Gastroesophageal sphincter (tissue), 4 donors: ENCODE measurements around the gene NGRN. TPM values are rescaled to one million over a fixed set of nuclear protein-coding genes. Genes with fewer than 3 reads are reported as not detected.

Experiments used
- ATAC-seq: fragments of 150-250 bp; one replicate; pipeline ENCODE4 v1.9.1; 2016; ENCODE audit warnings: mild to moderate bottlenecking, moderate library complexity
- H3K27ac ChIP-seq, 4 donors: fragments of 200-600 bp; sonication (generic) in 3 of 4; 1 replicate in 3 of 4; 2 replicates in 1 of 4; pipeline ENCODE4 v1.5.1; 2016 to 2019
- H3K27me3 ChIP-seq: fragments of 200-600 bp; sonication (generic); one replicate; pipeline ENCODE4 v1.5.1; 2019
- H3K36me3 ChIP-seq, 2 donors: fragments of 200-600 bp; sonication (generic); one replicate each; pipeline ENCODE4 v1.5.1; 2019; ENCODE audit warnings: control low read depth in 1 of 2
- H3K4me1 ChIP-seq, 3 donors: fragments of 200-600 bp; sonication (generic); 1 replicate in 2 of 3; 2 replicates in 1 of 3; pipeline ENCODE4 v1.5.1; 2016 to 2019; ENCODE audit warnings: control low read depth in 2 of 3
- H3K4me3 ChIP-seq, 2 donors: fragments of 200-600 bp; sonication (generic); one replicate each; pipeline ENCODE4 v1.5.1; 2019; ENCODE audit warnings: mild to moderate bottlenecking in 1 of 2, moderate library complexity in 1 of 2
- H3K9me3 ChIP-seq, 3 donors: fragments of 200-600 bp; sonication (generic); one replicate each; pipeline ENCODE4 v1.5.1; 2017 to 2019; ENCODE audit warnings: control low read depth in 2 of 3
- CTCF ChIP-seq, 4 experiments: fragments of 200-600 bp in 2 of 4; fragments of 450-650 bp in 2 of 4; sonication (generic) in 1 of 4; IDR thresholded peaks; one replicate each; pipeline ENCODE4 v1.5.1; 2017 to 2019; ENCODE audit warnings: antibody characterized with exemption in 4 of 4, mild to moderate bottlenecking in 2 of 4, moderate library complexity in 2 of 4
- EP300 ChIP-seq: sonication (generic); formaldehyde crosslinking; IDR thresholded peaks from one replicate; pipeline ENCODE4 v1.6.1; 2017; ENCODE audit warnings: antibody characterized with exemption, mild to moderate bottlenecking
- POLR2A ChIP-seq, 2 donors: fragments of 450-650 bp; IDR thresholded peaks; one replicate each; pipeline ENCODE4 v1.6.1; 2017; ENCODE audit warnings: antibody characterized with exemption in 2 of 2, mild to moderate bottlenecking in 2 of 2, moderate library complexity in 1 of 2
- POLR2AphosphoS5 ChIP-seq: sonication (generic); formaldehyde crosslinking; IDR thresholded peaks from one replicate; pipeline ENCODE4 v1.6.1; 2017; ENCODE audit warnings: antibody characterized with exemption
- WGBS, 2 donors: methylation state at CpG; one replicate each; pipeline ENCODE4 v1.1.5; 2018; ENCODE audit warnings: low coverage in 1 of 2; 5-methylcytosine and 5-hydroxymethylcytosine counted together
- total RNA-seq, 4 donors: library from RNA; depleted of rRNA; stranded (reverse); fragments of >200 nt; gene quantifications; one replicate each; pipeline ENCODE4 v1.1.0, GENCODE V29; 2016

NGRN gene
- total RNA-seq, 4 donors from 2014 or later, result 127 to 182 (median 151) TPM

GRCh38 chr15:90309020-90309419 lies 43.5 kb downstream of the NGRN start:
- Histone ChIP-seq H3K9me3 (no peaks in the 10 kb centered on the region), H3K27me3 (no peaks in the 10 kb centered on the region), H3K36me3 (no peaks in the 10 kb centered on the region), H3K27ac (no peak overlapping the region), H3K4me3 (no peak overlapping the region), H3K4me1 (no peaks in the 10 kb centered on the region)
- TF ChIP-seq POLR2A (IDR thresholded peaks at IDR 0.05) (no peak), CTCF (IDR thresholded peaks at IDR 0.05) (no peak)
- ATAC-seq, result no peak
- 90 to 94% methylated on average over 4 of the region's 4 CpGs for WGBS, 2 donors

GRCh38 chr15:90315278-90315982 lies 50.0 kb downstream of the NGRN start:
- Histone ChIP-seq H3K4me3 (no peak overlapping the region), H3K27ac (peak overlapping the region; percentile 52 to 82 (median 72)), H3K36me3 (no peaks in the 10 kb centered on the region), H3K9me3 (no peaks in the 10 kb centered on the region), H3K27me3 (no peaks in the 10 kb centered on the region), H3K4me1 (peaks cover 5 to 28% (median 9%) of the 10 kb centered on the region in 3 donors)
- peak; percentile 34 for TF ChIP-seq POLR2AphosphoS5
- no peak for TF ChIP-seq CTCF (IDR thresholded peaks at IDR 0.05)
- 18 to 26% methylated on average over 4 to 5 of the region's 5 CpGs for WGBS, 2 donors
- peak; percentile 86 for ATAC-seq

- peaks cover 5 to 31% (median 9%) of the 10 kb centered on the region in 3 donors for H3K4me1 ChIP-seq
- H3K9me3 ChIP-seq, result no peaks in the 10 kb centered on the region
- no peaks in the 10 kb centered on the region for H3K27me3 ChIP-seq
- H3K27ac ChIP-seq, result peak overlapping the region; percentile 52 to 82 (median 72)
- no peak for ATAC-seq
- WGBS, 2 donors, result 17 to 20% methylated on average over 4 of the region's 4 CpGs
- TF ChIP-seq POLR2A (IDR thresholded peaks at IDR 0.05) (no peak), POLR2AphosphoS5 (no peak)
- no peak overlapping the region for H3K4me3 ChIP-seq
- no peaks in the 10 kb centered on the region for H3K36me3 ChIP-seq
Measured at GRCh38 chr15:90316139-90316538, 50.7 kb downstream of the NGRN start.

- TF ChIP-seq CTCF (IDR thresholded peaks at IDR 0.05) (no peak), POLR2AphosphoS5 (no peak), EP300 (no peak), POLR2A (IDR thresholded peaks at IDR 0.05) (no peak)
- WGBS, 2 donors, result 71 to 100% methylated on average over 1 to 4 of the region's 4 CpGs
- H3K27ac ChIP-seq, result no peak overlapping the region
- no peaks in the 10 kb centered on the region for H3K9me3 ChIP-seq
- ATAC-seq, result no peak
- no peak overlapping the region for H3K4me3 ChIP-seq
- no peaks in the 10 kb centered on the region for H3K36me3 ChIP-seq
- H3K27me3 ChIP-seq, result no peaks in the 10 kb centered on the region
- H3K4me1 ChIP-seq, result peaks cover 5 to 31% (median 9%) of the 10 kb centered on the region in 3 donors
Measured at GRCh38 chr15:90318591-90318990, 53.1 kb downstream of the NGRN start.

- TF ChIP-seq CTCF (IDR thresholded peaks at IDR 0.05) (peak; percentile 93 to 99 (median 98)), POLR2A (IDR thresholded peaks at IDR 0.05) (no peak), POLR2AphosphoS5 (peak; percentile 58)
- 8 to 45% methylated on average over 4 to 9 of the region's 17 CpGs for WGBS, 2 donors
- ATAC-seq, result peak; percentile 84
- H3K4me1 ChIP-seq, result peaks cover 5 to 22% (median 9%) of the 10 kb centered on the region in 3 donors
- peak overlapping the region in 2 of 4 donors; percentile 28 to 63 for H3K27ac ChIP-seq
- no peaks in the 10 kb centered on the region for H3K27me3 ChIP-seq
- H3K4me3 ChIP-seq, result peak overlapping the region in 1 of 2 donors; percentile 12
- no peaks in the 10 kb centered on the region for H3K36me3 ChIP-seq
- H3K9me3 ChIP-seq, result no peaks in the 10 kb centered on the region
Measured at GRCh38 chr15:90320062-90320884, 54.8 kb downstream of the NGRN start.
